Bronchial epithelial cell (primary cell): ENCODE measurements around the gene ASB15. TPM values are rescaled to one million over a fixed set of nuclear protein-coding genes. Genes with fewer than 3 reads are reported as not detected.
A peak's percentile ranks its signal among the peaks of the same experiment; 100 is the strongest.

Experiments
- DNase-seq: peaks from one replicate; pipeline ENCODE4 v3.0.0-alpha.2; 2010; ENCODE audit warnings: low read depth
- FAIRE-seq: peaks from 2 replicates; lab custom pipeline; 2011; peaks lifted over from hg19 to GRCh38; lab: Jason Lieb, UNC
- H3K27me3 ChIP-seq: 2 replicates; pipeline ENCODE4 v1.5.1; 2011; ENCODE audit warnings: low read length; ENCODE audit not compliant: control insufficient read depth, insufficient read depth
- H3K36me3 ChIP-seq: 2 replicates; pipeline ENCODE4 v1.5.1; 2011; ENCODE audit warnings: low read length; ENCODE audit not compliant: control insufficient read depth, insufficient read depth
- H3K4me3 ChIP-seq: 2 replicates; pipeline ENCODE4 v1.5.1; 2011; ENCODE audit warnings: mild to moderate bottlenecking, low read depth, low read length, control low read depth
- total RNA-seq: library from RNA; depleted of rRNA; stranded (reverse); fragments of >200 nt; gene quantifications from 2 replicates; pipeline ENCODE4 v1.2.1, GENCODE V29; 2014
- TF ChIP-seq, protein P1 (sequence below): IDR thresholded peaks from 2 replicates; pipeline ENCODE4 v1.5.1; 2011; ENCODE audit warnings: mild to moderate bottlenecking, moderate library complexity, low read length, control low read depth, inconsistent platforms; ENCODE audit not compliant: insufficient read depth, severe bottlenecking

Gene ASB15
- total RNA-seq, 1 donor from 2014 or later, result not detected

DNA sequence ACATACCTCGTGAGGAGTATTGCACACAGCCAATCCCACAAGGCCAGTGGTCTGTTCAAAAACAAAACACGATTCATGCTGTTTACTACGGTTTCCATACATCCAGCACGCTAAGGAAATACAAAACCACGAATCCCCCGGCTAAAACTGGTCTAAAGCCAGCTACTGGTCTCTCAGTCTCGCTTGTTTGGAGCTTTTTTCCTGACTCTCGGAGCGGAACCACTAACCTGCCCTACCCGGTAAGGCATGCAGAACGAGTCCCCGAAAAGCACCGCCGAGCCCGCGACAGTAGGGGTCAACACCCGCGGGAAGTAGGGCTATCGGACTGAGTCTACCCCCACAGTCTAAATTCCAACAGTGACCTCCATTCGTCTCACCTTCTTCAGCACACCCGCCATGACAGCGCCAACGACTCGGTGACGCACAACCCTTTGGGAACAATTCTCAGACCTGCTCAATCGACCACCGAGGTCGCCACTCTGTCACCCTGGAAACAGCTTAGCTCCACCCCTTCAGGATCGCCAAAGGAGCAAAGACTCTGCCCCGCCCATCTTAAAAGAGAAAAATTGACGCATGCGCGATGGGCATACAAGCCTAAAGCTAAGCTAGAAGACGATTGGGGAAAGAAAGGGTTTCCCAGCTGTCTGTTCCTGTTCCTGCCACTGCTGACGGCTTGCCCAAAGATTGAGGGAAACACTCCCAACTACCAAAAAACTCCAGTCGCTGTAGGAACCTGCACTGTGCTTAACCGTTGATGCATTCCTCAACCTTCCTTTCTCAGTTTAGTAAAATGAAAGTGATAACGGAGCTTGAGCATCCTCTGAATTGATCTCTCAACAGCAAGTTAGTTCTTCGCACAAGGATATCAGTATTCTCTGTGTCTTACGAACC is 44.0 kb upstream of the ASB15 start, which contains the start of gene NDUFA5:
TSS of gene NDUFA5 (minus strand) at position 421 of the 891 bp plus-strand sequence. CDS start at position 398, 23 bp downstream.
- DNase-seq (peak; percentile 96), FAIRE-seq (peak; percentile 64)
- TF ChIP-seq, protein P1, sequence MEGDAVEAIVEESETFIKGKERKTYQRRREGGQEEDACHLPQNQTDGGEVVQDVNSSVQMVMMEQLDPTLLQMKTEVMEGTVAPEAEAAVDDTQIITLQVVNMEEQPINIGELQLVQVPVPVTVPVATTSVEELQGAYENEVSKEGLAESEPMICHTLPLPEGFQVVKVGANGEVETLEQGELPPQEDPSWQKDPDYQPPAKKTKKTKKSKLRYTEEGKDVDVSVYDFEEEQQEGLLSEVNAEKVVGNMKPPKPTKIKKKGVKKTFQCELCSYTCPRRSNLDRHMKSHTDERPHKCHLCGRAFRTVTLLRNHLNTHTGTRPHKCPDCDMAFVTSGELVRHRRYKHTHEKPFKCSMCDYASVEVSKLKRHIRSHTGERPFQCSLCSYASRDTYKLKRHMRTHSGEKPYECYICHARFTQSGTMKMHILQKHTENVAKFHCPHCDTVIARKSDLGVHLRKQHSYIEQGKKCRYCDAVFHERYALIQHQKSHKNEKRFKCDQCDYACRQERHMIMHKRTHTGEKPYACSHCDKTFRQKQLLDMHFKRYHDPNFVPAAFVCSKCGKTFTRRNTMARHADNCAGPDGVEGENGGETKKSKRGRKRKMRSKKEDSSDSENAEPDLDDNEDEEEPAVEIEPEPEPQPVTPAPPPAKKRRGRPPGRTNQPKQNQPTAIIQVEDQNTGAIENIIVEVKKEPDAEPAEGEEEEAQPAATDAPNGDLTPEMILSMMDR, result no peak
- Histone ChIP-seq H3K36me3 (no peaks in the 10 kb centered on the region), H3K27me3 (no peaks in the 10 kb centered on the region), H3K4me3 (peak within 1 kb of the TSS; percentile 57)

GRCh38 chr7:123558289-123558874 is 43.2 kb upstream of the ASB15 start:
- Histone ChIP-seq H3K4me3 (peak overlapping the region; percentile 57), H3K27me3 (no peaks in the 10 kb centered on the region), H3K36me3 (no peaks in the 10 kb centered on the region)
- DNase-seq, result no peak
- TF ChIP-seq, protein P1, result no peak
- FAIRE-seq, result no peak

DNA sequence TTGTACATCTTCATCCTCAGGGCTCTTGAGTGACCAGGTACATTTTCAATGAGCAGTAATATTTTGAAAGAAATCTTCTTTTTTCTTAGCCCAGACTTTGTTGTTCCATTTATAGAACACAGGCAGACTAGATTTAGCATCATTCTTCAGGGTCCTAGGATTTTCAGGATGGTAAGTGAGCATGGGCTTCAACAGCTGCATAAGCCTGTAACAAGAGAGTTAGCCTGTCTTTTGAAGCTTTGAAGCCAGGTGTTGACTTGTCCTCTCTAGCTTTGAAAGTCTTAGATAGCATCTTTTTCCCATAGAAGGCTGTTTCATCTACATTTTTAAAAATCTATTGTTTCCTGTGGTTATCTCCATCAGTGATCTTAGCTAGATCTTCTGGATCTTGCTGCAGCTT is 39.5 kb upstream of the ASB15 start:
- FAIRE-seq (no peak), DNase-seq (no peak)
- TF ChIP-seq, protein P1, result no peak
- H3K4me3 ChIP-seq, result no peak overlapping the region
- H3K27me3 ChIP-seq, result no peaks in the 10 kb centered on the region
- no peaks in the 10 kb centered on the region for H3K36me3 ChIP-seq

GRCh38 chr7:123569352-123570010 is 32.1 kb upstream of the ASB15 start:
- Histone ChIP-seq H3K4me3 (no peak overlapping the region), H3K36me3 (no peaks in the 10 kb centered on the region), H3K27me3 (no peaks in the 10 kb centered on the region)
- no peak for FAIRE-seq
- TF ChIP-seq, protein P1, result no peak
- no peak for DNase-seq

- FAIRE-seq, result peak; percentile 52
- H3K36me3 ChIP-seq, result no peaks in the 10 kb centered on the region
- DNase-seq, result peak; percentile 85
- no peaks in the 10 kb centered on the region for H3K27me3 ChIP-seq
- H3K4me3 ChIP-seq, result no peak overlapping the region
- TF ChIP-seq, protein P1, result no peak
Measured at GRCh38 chr7:123570390-123571182, 31.0 kb upstream of the ASB15 start.
